GM19467 (cell line): Measurements from ENCODE around the gene HOXA11.

Source experiments
- ATAC-seq: cut with Tn5 transposase; IDR thresholded peaks from one replicate; pipeline ENCODE4 v1.9.1; 2021; ENCODE audit warnings: mild to moderate bottlenecking, moderate library complexity; ENCODE audit not compliant: unreplicated experiment

HOXA11 gene

DNA sequence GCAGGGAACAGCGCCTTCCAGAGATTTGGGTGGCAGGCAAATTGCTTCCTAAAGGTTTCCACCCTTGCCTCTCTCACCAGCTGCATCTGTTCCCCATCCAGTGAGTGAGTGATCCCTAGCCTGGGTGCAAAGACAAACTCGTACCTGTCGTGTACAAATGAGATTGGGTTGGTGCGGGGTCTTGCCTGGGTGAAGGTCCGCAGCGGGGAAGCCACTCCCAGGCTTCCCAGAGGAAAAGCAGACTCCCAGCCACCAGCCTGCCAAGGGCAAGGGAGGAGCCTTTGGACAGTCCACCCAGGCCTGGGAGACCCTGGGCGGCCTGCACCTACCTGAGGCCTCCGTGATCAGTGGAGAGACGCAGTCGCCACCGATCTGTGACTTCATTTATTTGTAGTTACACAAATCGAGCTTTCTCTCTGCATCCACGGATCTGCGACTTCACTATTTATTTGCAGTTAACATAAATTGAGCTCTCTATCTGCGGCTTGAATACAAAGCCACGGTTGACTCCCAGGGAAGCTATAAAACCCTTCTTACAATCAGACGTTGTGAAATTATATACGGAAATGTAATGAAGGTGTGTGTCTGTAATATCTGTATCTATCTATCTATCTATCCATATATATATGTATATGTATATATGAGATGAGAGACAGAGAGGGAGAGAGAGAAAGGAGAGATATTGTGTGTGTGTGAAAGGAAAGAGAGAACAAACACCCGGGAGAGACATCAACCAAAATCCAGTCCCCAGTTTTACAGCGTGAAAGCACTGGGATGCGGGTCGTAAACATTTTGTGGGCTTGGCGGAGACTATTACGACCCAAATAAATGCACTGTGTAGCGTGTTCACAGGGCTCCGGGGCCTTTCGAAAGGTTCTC is 25.5 kb downstream of the HOXA11 start:
- no peak for ATAC-seq

DNA sequence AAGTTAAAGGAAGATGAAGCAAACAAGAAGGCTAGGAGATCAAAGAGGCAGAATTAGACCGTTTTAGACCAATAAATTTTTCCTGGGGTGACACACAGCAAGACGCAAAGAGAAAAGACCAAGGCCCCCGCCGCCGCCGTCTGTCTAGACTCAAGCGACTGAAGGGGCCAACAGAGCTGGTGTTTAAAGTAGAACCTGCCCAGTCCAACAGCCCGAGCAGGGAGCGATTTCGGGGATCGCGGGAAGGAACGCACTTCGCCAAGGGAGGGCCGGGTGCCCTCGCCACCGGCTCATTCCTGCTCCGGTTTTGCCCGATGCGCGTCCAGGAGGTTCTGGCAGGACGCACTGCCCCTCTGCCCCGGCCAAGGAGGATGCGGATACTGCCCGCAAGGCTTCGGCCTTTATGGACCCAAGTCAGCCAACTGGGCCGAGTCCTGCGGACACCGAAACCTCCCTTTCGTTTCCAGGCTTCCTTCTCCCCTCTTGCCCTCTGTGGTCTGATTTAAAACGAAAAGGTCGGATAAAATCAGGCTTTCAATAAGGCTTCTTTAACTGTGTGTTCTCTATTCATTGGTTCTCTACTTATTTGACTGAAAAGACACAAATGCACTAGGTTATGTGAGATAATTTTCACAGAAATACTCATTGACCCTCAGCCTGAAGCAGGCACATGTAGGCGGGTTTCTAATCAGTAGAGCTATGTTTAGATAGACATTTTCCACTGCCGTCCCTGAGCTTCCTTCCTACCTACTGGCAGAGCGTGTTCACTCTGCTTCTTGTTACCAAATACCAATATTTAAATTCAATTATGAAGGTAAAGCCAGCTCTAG is 26.4 kb downstream of the HOXA11 start:
- ATAC-seq = no peak

DNA sequence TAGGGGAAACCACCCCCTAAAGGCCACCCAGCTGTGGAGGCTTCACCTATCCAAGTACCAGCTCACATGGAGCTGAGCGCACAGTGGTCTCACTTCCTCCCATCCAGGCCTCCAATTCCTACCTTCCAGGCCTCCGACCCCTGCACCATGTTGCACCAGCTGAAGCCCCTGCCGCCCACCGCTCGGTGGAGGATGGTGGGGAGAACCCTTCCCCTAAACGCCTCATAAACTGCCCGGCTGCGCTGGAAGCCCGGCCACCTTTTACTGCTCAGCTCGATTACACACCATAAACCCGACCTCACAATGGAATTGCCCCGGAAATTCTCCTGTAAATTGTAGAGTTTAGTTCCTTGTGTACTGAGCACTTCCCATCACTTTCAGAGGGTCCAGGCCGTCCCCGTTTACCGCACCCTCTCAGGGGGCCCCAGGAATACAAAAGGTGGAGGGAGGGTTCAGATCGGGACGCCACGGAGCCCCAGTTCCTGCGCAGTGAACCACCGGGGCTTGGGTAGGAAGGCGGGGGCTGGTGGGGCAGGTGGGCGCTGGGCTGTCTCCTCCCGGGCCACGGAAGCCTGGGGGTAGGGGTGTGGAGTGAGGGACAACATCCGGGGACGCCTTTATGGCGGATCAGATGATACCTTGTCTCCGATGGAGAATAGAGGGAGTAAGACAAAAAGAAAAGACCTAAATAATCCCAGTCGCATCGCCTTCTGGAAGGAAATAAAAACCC is 27.2 kb downstream of the HOXA11 start:
- no peak for ATAC-seq

GRCh38 chr7:27156916-27157701 is 27.9 kb downstream of the HOXA11 start:
- ATAC-seq = no peak

DNA sequence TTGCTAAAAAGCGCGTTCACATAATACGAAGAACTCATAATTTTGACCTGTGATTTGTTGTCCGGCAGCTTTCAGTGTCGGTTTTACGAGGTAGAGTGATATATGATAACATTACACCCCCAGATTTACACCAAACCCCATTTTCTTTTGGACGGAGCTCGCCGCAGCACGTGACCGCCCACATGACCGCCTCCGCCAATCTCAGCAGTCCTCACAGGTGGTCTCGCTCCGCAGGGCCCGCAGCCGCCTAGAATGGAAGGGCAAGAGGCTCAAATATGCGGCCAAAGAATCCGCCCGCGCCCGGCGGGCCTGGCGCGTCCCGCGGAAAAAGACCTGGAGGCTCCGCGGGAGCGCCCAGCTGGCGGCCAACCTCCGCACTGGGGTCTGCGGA is 28.5 kb downstream of the HOXA11 start, which contains the start of gene HOXA7:
TSS of gene HOXA7 (minus strand) at position 168 of the 391 bp plus-strand sequence. CDS start at position 38, 130 bp downstream.
- no peak for ATAC-seq

GRCh38 chr7:27155816-27156507 is 29.1 kb downstream of the HOXA11 start:
- ATAC-seq = no peak

GRCh38 chr7:27154901-27155815 is 29.9 kb downstream of the HOXA11 start:
- no peak for ATAC-seq

DNA sequence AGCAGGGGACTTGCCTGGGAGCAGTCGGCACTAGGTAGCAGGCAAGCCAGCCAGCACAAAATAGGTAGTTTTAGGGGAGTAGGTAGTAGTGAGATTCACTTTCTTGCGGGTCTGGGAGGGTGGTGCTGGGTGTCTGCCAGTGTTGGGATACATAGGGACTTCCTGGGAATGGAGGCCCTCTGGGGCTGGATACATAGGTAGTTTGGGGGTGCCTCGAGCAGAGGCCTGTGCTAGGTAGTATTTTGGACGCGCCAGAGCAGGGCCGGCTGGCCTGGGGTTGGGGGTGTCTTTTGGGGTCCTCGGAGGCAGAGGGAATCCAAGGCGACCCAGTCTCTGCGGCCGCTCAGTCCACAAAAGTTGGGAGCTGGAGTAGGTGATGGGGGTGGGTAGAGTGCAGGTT is 30.7 kb downstream of the HOXA11 start:
- no peak for ATAC-seq

DNA sequence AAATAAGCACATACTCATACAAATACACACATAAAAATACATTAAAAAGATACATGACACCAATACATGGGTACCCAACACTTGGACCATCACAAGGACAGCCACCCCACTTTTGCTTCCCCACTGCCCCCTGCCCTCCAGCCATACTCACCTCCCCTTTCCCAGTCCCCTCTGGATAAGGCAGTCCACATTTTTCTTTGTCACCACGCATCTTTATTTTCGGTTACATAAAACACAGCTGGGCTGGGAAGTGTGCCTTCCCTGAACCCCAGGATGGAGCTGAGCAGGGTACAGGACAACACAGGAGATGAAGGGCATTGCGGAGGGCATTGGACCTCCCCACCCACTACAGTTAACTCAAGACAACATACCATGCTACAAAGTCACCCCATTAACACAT is 31.5 kb downstream of the HOXA11 start:
- ATAC-seq = no peak

GRCh38 chr7:27152816-27153442 is 32.1 kb downstream of the HOXA11 start:
- no peak for ATAC-seq

- no peak for ATAC-seq
These were observed 32.9 kb downstream of the HOXA11 start, which contains the start of gene HOXA3 for GRCh38 chr7:27151931-27152815. Gene HOXA3, minus strand, starts transcription at chr7:27152583. Its CDS starts 41,943 bp downstream, at chr7:27110640.

GRCh38 chr7:27151341-27151930 is 33.6 kb downstream of the HOXA11 start:
- ATAC-seq = no peak

DNA sequence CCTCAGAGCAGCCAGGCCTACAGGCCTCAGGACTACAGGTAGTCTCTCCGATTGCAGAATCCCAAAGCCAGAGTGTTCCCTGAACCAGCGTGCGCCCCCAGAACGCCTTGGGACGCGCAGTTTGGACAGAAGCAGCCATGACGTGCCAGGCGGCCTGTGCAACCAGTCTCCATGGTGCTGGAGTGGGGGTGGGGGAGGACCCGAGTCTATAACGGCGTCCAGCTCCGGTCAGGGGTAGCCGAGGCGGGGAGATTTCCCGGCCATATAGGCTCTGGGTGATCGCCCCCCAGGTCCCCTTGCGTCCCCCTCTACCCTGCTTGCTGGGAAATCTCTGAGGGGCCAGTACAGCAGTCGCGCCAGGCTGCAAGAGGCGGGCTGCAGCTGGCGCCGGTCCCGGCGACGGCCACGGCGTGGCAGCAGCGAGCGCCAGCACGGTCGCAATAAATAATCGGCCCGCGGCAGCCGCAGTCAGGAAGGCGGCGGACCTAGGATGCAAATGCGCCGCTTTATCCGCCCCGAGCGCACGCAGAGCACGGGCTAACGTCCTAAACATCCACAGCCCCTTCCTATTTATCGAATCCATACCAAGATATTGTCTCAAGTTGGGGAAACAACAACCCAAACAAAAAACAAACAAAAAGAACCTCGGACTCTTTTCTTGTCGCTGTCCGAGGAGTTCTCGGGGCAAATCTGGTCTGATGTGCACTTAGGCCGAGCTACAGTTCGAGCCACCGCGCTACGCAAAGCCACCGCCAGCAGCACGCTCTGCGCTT is 34.3 kb downstream of the HOXA11 start:
- peak; percentile 76 for ATAC-seq

DNA sequence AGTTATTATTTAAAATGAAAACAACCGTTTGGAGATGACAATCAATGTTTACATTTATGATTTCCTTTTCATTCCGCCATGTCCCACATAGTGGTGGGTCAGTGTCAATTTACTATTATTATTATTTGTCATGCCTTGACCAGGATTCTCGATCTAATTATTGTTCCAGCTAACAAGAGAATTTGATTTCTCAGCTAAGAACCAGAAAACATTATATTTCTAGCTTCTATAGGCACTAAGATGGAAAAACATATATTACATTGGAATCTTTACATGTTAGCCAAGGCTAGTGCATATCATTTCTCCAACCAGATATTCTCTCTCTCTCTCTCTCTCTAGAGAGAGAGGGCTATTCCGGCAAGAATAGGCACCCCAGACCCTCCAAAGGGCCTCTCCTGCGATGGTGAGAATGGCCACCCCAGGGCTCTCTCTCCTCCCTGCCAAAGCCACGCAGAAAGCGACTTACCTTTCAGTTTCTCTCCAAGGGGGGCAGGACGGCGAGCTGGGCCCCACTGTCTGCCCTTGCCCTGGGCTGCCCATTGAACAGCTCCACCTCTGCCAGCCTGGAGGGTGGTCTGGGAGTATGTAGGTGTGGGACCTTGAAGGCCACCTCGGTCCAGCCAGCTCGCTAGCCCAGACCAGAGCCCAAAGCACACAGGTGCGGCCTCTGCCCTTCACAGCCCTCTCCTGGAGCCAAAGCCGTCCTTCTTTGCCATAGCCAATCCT is 35.0 kb downstream of the HOXA11 start:
- no peak for ATAC-seq
